H1 (cell line): ENCODE measurements around the gene ATAT1. TPM values are rescaled to one million over a fixed set of nuclear protein-coding genes. Genes with fewer than 3 reads are reported as not detected.

Source experiments
- CTCF ChIA-PET: fragments of 300-600 bp; sonication (Branson Sonifier 250); formaldehyde crosslinking; loops from one replicate; lab custom pipeline; 2021; ENCODE audit not compliant: partially characterized antibody; lab: Charles Lee
- POLR2A ChIA-PET: fragments of 300-600 bp; sonication (Branson Sonifier 250); formaldehyde crosslinking; loops from one replicate; lab custom pipeline; 2021; ENCODE audit warnings: inconsistent platforms; ENCODE audit not compliant: partially characterized antibody; lab: Charles Lee
- DNase-seq, 2 experiments: peaks; one replicate each; pipeline versions ENCODE4 v3.0.0 to v3.0.0-alpha.2; 2010 to 2022; ENCODE audit warnings: low spot score in 2 of 2, low read depth in 1 of 2, mixed read lengths in 1 of 2
- FAIRE-seq: peaks from 2 replicates; lab custom pipeline; 2011; peaks lifted over from hg19 to GRCh38; lab: Jason Lieb, UNC
- H2AFZ ChIP-seq: 2 replicates; pipeline ENCODE4 v1.8.1; 2012; ENCODE audit warnings: low read length, inconsistent platforms
- H2AK5ac ChIP-seq: 2 replicates; pipeline ENCODE4 v1.6.1; 2013; ENCODE audit warnings: low read depth, low read length
- H2BK120ac ChIP-seq: replicated peaks from 2 replicates; pipeline ENCODE3; 2013; ENCODE audit warnings: low read depth, low read length, inconsistent platforms
- H2BK12ac ChIP-seq: 2 replicates; pipeline ENCODE4 v1.6.1; 2013; ENCODE audit warnings: low read depth, low read length
- H2BK15ac ChIP-seq: 2 replicates; pipeline ENCODE4 v1.6.1; 2013; ENCODE audit warnings: low read length
- H2BK20ac ChIP-seq: 2 replicates; pipeline ENCODE4 v1.6.1; 2013; ENCODE audit warnings: low read length
- H2BK5ac ChIP-seq: 2 replicates; pipeline ENCODE4 v1.6.1; 2013; ENCODE audit warnings: low read depth, low read length
- H3K14ac ChIP-seq: 2 replicates; pipeline ENCODE4 v1.6.1; 2013; ENCODE audit warnings: inconsistent platforms; ENCODE audit not compliant: insufficient read length
- H3K18ac ChIP-seq: 2 replicates; pipeline ENCODE4 v1.6.1; 2013; ENCODE audit warnings: low read length; ENCODE audit errors: extremely low read depth
- H3K23ac ChIP-seq: 2 replicates; pipeline ENCODE4 v1.6.1; 2013; ENCODE audit warnings: inconsistent platforms; ENCODE audit not compliant: insufficient read length
- H3K23me2 ChIP-seq: 2 replicates; pipeline ENCODE4 v1.6.1; 2013; ENCODE audit warnings: low read depth, low read length
- H3K27ac ChIP-seq: 2 replicates; pipeline ENCODE4 v1.6.1; 2011; ENCODE audit warnings: low read depth, low read length, inconsistent platforms
- H3K27me3 ChIP-seq, 4 experiments: replicated peaks in 1 of 4; 1 replicate in 1 of 4; 2 replicates in 3 of 4; pipeline versions ENCODE4 v1.6.1 to v1.8.1; 2011 to 2013; ENCODE audit warnings: low read length in 3 of 4, mild to moderate bottlenecking in 3 of 4, inconsistent platforms in 2 of 4, mixed read lengths in 2 of 4, moderate library complexity in 1 of 4; ENCODE audit not compliant: control insufficient read depth in 3 of 4, insufficient read depth in 3 of 4; ENCODE audit errors: extremely low read depth in 1 of 4
- H3K36me3 ChIP-seq, 4 experiments: 2 replicates each; pipeline versions ENCODE4 v1.6.1 to v1.8.1; 2011 to 2013; ENCODE audit warnings: mild to moderate bottlenecking in 4 of 4, low read length in 3 of 4, moderate library complexity in 2 of 4, control low read depth in 1 of 4, inconsistent platforms in 1 of 4; ENCODE audit not compliant: insufficient read depth in 4 of 4, control insufficient read depth in 2 of 4
- H3K4ac ChIP-seq: replicated peaks from 2 replicates; pipeline ENCODE3; 2013; ENCODE audit warnings: low read length, low read depth, mixed read lengths, inconsistent platforms; ENCODE audit not compliant: insufficient read length
- H3K4me1 ChIP-seq, 4 experiments: replicated peaks in 1 of 4; 1 replicate in 1 of 4; 2 replicates in 3 of 4; pipeline versions ENCODE4 v1.6.1 to v1.8.1; 2011 to 2013; ENCODE audit warnings: low read length in 3 of 4, inconsistent platforms in 2 of 4, mixed read lengths in 1 of 4; ENCODE audit not compliant: insufficient read depth in 4 of 4, control insufficient read depth in 3 of 4
- H3K4me2 ChIP-seq, 2 experiments: 2 replicates each; pipeline versions ENCODE4 v1.6.1 to v1.8.1; 2011 to 2013; ENCODE audit warnings: low read depth in 2 of 2, low read length in 2 of 2, control low read depth in 1 of 2, inconsistent platforms in 1 of 2, mild to moderate bottlenecking in 1 of 2; ENCODE audit not compliant: insufficient read depth in 1 of 2
- H3K4me3 ChIP-seq, 4 experiments: fragments of 200-600, 300-600 bp in 1 of 4; sonication (generic), shearing (Covaris generic), sonication (Bioruptor Twin) in 1 of 4; 2 replicates each; pipeline versions ENCODE4 v1.5.1 to v1.8.1; 2011 to 2016; ENCODE audit warnings: low read length in 4 of 4, low read depth in 3 of 4, control low read depth in 2 of 4, inconsistent platforms in 2 of 4, mild to moderate bottlenecking in 2 of 4, mixed read lengths in 1 of 4, moderate library complexity in 1 of 4; ENCODE audit not compliant: insufficient read depth in 2 of 4; ENCODE audit errors: extremely low read depth in 1 of 4
- H3K56ac ChIP-seq: replicated peaks from 2 replicates; pipeline ENCODE3; 2013; ENCODE audit warnings: low read depth, mild to moderate bottlenecking, mixed read lengths, low read length, inconsistent platforms; ENCODE audit not compliant: insufficient read length
- H3K79me1 ChIP-seq: 2 replicates; pipeline ENCODE4 v1.6.1; 2013; ENCODE audit warnings: low read depth, low read length, control low read depth
- H3K79me2 ChIP-seq, 2 experiments: 2 replicates each; pipeline versions ENCODE4 v1.6.1 to v1.8.1; 2012 to 2013; ENCODE audit warnings: low read length in 2 of 2, mild to moderate bottlenecking in 2 of 2, inconsistent platforms in 1 of 2; ENCODE audit not compliant: insufficient read depth in 2 of 2, control insufficient read depth in 1 of 2
- H3K9ac ChIP-seq, 4 experiments: replicated peaks in 1 of 4; 1 replicate in 1 of 4; 2 replicates in 3 of 4; pipeline versions ENCODE4 v1.6.1 to v1.8.1; 2011 to 2013; ENCODE audit warnings: low read depth in 3 of 4, low read length in 3 of 4, control low read depth in 2 of 4, mild to moderate bottlenecking in 2 of 4, moderate library complexity in 2 of 4, inconsistent platforms in 1 of 4; ENCODE audit errors: extremely low read depth in 1 of 4
- H3K9me3 ChIP-seq, 2 experiments: 2 replicates each; pipeline versions ENCODE4 v1.6.1 to v1.8.1; 2012 to 2013; ENCODE audit warnings: mild to moderate bottlenecking in 2 of 2, moderate library complexity in 2 of 2, control low read depth in 1 of 2, inconsistent platforms in 1 of 2, low read depth in 1 of 2, low read length in 1 of 2, mixed read lengths in 1 of 2; ENCODE audit not compliant: insufficient read depth in 2 of 2
- H4K20me1 ChIP-seq, 2 experiments: replicated peaks in 1 of 2; 2 replicates each; pipeline versions ENCODE3 to v1.8.1; 2011 to 2013; ENCODE audit warnings: inconsistent platforms in 2 of 2, low read length in 2 of 2, mild to moderate bottlenecking in 1 of 2; ENCODE audit not compliant: insufficient read depth in 2 of 2, control insufficient read depth in 1 of 2
- H4K5ac ChIP-seq: 2 replicates; pipeline ENCODE4 v1.6.1; 2013; ENCODE audit warnings: low read length, low read depth, mixed read lengths, inconsistent platforms; ENCODE audit not compliant: insufficient read length
- H4K8ac ChIP-seq: 2 replicates; pipeline ENCODE4 v1.8.0; 2013; ENCODE audit warnings: mild to moderate bottlenecking, moderate library complexity, low read length, inconsistent platforms; ENCODE audit not compliant: insufficient read depth; ENCODE audit errors: extremely low read depth
- H4K91ac ChIP-seq: replicated peaks from 2 replicates; pipeline ENCODE3; 2013; ENCODE audit warnings: low read length, mixed read lengths, inconsistent platforms; ENCODE audit not compliant: insufficient read length
- BACH1 ChIP-seq: IDR thresholded peaks from 2 replicates; pipeline ENCODE4 v1.6.1; 2012; ENCODE audit warnings: low read length, improper control_type of control experiment
- CHD1 ChIP-seq: IDR thresholded peaks from 2 replicates; pipeline ENCODE4 v1.6.1; 2012; ENCODE audit warnings: low read depth, low read length, improper control_type of control experiment
- CHD2 ChIP-seq: IDR thresholded peaks from 2 replicates; pipeline ENCODE4 v1.6.1; 2012; ENCODE audit warnings: low read length, improper control_type of control experiment
- JUN ChIP-seq: IDR thresholded peaks from 2 replicates; pipeline ENCODE4 v1.6.1; 2011; ENCODE audit warnings: low read depth, mild to moderate bottlenecking, improper control_type of control experiment, low read length
- RXRA ChIP-seq: IDR thresholded peaks from 2 replicates; pipeline ENCODE4 v1.6.1; 2011; ENCODE audit warnings: low read depth, mild to moderate bottlenecking, low read length, moderate library complexity; ENCODE audit not compliant: insufficient read depth
- TEAD4 ChIP-seq: IDR thresholded peaks from 2 replicates; pipeline ENCODE4 v1.6.1; 2012; ENCODE audit warnings: low read depth, low read length, inconsistent platforms, mixed read lengths
- ZNF274 ChIP-seq: IDR thresholded peaks from 2 replicates; pipeline ENCODE4 v1.7.0; 2012; ENCODE audit warnings: low read length, borderline replicate concordance; ENCODE audit errors: extremely low read depth
- WGBS, 2 experiments: shearing (Covaris generic) in 1 of 2; methylation state at CpG; one replicate each; pipeline versions ENCODE4 v1.1.6 to v1.1.7; 2013 to 2015; ENCODE audit warnings: low lambda C conversion rate in 2 of 2, mixed read lengths in 2 of 2, inconsistent platforms in 1 of 2, low coverage in 1 of 2, missing lambda C conversion rate in 1 of 2; ENCODE audit not compliant: insufficient replicate concordance in 2 of 2, insufficient coverage in 1 of 2, insufficient read length in 1 of 2; ENCODE audit errors: extremely low coverage in 1 of 2, missing lambda C conversion rate in 1 of 2; 5-methylcytosine and 5-hydroxymethylcytosine counted together
- polyA plus RNA-seq, 7 experiments: library from polyadenylated mRNA; depleted of rRNA in 3 of 7; stranded (reverse) in 5 of 7; unstranded in 2 of 7; fragments of >200 nt in 5 of 7; fragments of 200-250 nt in 2 of 7; gene quantifications; 1 replicate in 5 of 7; 2 replicates in 1 of 7; 4 replicates in 1 of 7; pipeline versions ENCODE4 v1.2.1 to v1.2.3, GENCODE V29; 2011 to 2013; ENCODE audit warnings: missing spikeins in 2 of 7, mixed read lengths in 2 of 7
- total RNA-seq: library from RNA; stranded (reverse); fragmentation: NEBNext Ultra II Directional; extraction: Animal tissue kit (Norgen Biotek cat#: 25700); gene quantifications from 2 replicates; pipeline ENCODE4 v1.2.1, GENCODE V29; 2021

The ATAT1 gene
- total and polyA plus RNA-seq, 2 of the 8 experiments (the other 6 are each of a cell fraction or from before 2014, with no cell fraction given) = 14.4 to 14.6 TPM

- Histone ChIP-seq H2AK5ac (no peak overlapping the region), H4K5ac (no peak overlapping the region), H3K79me2 (peaks cover 3 to 20% of the 10 kb centered on the region in 2 experiments; a peak in 3 of 4 replicates), H2BK15ac (no peak overlapping the region), H3K27ac (no peak overlapping the region), H3K9ac (no peak overlapping the region), H2AFZ (no peak overlapping the region), H3K9me3 (no peaks in the 10 kb centered on the region), H3K4ac (no peak overlapping the region), H3K23ac (no peak overlapping the region), H3K23me2 (peaks cover 5% of the 10 kb centered on the region; the same call in 1 of the 2 replicates), H3K4me2 (no peak overlapping the region), H3K18ac (no peak overlapping the region), H2BK120ac (no peak overlapping the region), H3K4me1 (peaks cover 0 to 6% (median 4%) of the 10 kb centered on the region in 4 experiments; a peak in 5 of 7 replicates), H4K91ac (no peak overlapping the region), H2BK5ac (no peak overlapping the region), H3K36me3 (peaks cover 8 to 19% (median 13%) of the 10 kb centered on the region in 4 experiments), H2BK20ac (no peak overlapping the region), H4K8ac (no peak overlapping the region), H3K4me3 (no peak overlapping the region), H3K79me1 (peaks cover 7% of the 10 kb centered on the region), H2BK12ac (no peak overlapping the region), H3K27me3 (no peaks in the 10 kb centered on the region), H4K20me1 (peaks cover 0 to 2% of the 10 kb centered on the region in 2 experiments), H3K14ac (no peak overlapping the region), H3K56ac (no peak overlapping the region)
- WGBS, 2 experiments = 90% methylated on average over 5 of the region's 5 CpGs; no CpG with 5 or more reads in 1 of the 2 experiments
- no peak for TF ChIP-seq CHD1
- no peak for TF ChIP-seq TEAD4
- TF ChIP-seq JUN = no peak
- TF ChIP-seq CHD2 = no peak
- TF ChIP-seq ZNF274 = no peak
- no peak for TF ChIP-seq BACH1
- TF ChIP-seq RXRA = no peak
- DNase-seq = no peak
- FAIRE-seq = no peak
- ChIA-PET CTCF (interaction anchor here (0.9 to 1.5 kb wide), 4 partner anchors 19 to 163 kb away, joined by 3 to 5 read pairs (median 4); partner anchors contain the start of gene DHX16), POLR2A (interaction anchor here (1.1 to 3.1 kb wide), 9 partner anchors 12 to 99 kb away, joined by 3 to 17 read pairs (median 9); partner anchors contain the start of genes MRPS18B and PPP1R10)
These were observed 18.1 kb downstream of the ATAT1 start for GRCh38 chr6:30644769-30645168.
